IgD-negative memory B cell (primary cell): Measurements from ENCODE around the gene CARMIL1. TPM values are rescaled to one million over a fixed set of nuclear protein-coding genes. Genes with fewer than 3 reads are reported as not detected.
A peak's percentile ranks its signal among the peaks of the same experiment; 100 is the strongest.

Source experiments
- H3K27ac Mint-ChIP-seq, 3 donors: one replicate each; pipeline ENCODE4 v1.8.0; 2020 to 2022; ENCODE audit warnings: mild to moderate bottlenecking in 3 of 3, mixed read lengths in 3 of 3, moderate library complexity in 1 of 3
- H3K27me3 Mint-ChIP-seq: one replicate; pipeline ENCODE4 v1.8.0; 2021; ENCODE audit warnings: mixed read lengths
- H3K36me3 Mint-ChIP-seq: one replicate; pipeline ENCODE4 v1.8.0; 2020; ENCODE audit warnings: mild to moderate bottlenecking, mixed read lengths
- H3K4me1 Mint-ChIP-seq, 3 donors: one replicate each; pipeline ENCODE4 v1.8.0; 2020 to 2022; ENCODE audit warnings: mixed read lengths in 3 of 3, mild to moderate bottlenecking in 1 of 3
- H3K4me3 Mint-ChIP-seq, 4 donors: one replicate each; pipeline ENCODE4 v1.8.0; 2020 to 2022; ENCODE audit warnings: mild to moderate bottlenecking in 4 of 4, mixed read lengths in 4 of 4, moderate library complexity in 3 of 4
- H3K9me3 Mint-ChIP-seq, 3 donors: one replicate each; pipeline ENCODE4 v1.8.0; 2020 to 2021; ENCODE audit warnings: mixed read lengths in 3 of 3, mild to moderate bottlenecking in 1 of 3
- polyA plus RNA-seq: library from polyadenylated mRNA; unstranded; fragments of 300-500 nt; fragmentation: Illumina TruSeq; gene quantifications from one replicate; pipeline ENCODE4 v1.2.3, GENCODE V29; 2021

The CARMIL1 gene
- polyA plus RNA-seq, 1 donor from 2014 or later = 1.1 TPM

GRCh38 chr6:25619217-25619616 is 340.0 kb downstream of the CARMIL1 start:
- no peak overlapping the region for H3K27ac Mint-ChIP-seq

GRCh38 chr6:25620391-25620790 is 341.2 kb downstream of the CARMIL1 start:
- Mint-ChIP-seq H3K9me3 (no peaks in the 10 kb centered on the region), H3K27ac (no peak overlapping the region), H3K27me3 (peaks cover 6% of the 10 kb centered on the region), H3K36me3 (no peaks in the 10 kb centered on the region), H3K4me3 (no peak overlapping the region), H3K4me1 (peaks cover 6 to 12% (median 9%) of the 10 kb centered on the region in 3 donors)

More at GRCh38 chr6:25619217-25619616, 340.0 kb downstream of the CARMIL1 start:
- peaks cover 6 to 12% (median 9%) of the 10 kb centered on the region in 3 donors for H3K4me1 Mint-ChIP-seq
- no peaks in the 10 kb centered on the region for H3K9me3 Mint-ChIP-seq
- peaks cover 9% of the 10 kb centered on the region for H3K27me3 Mint-ChIP-seq
- H3K4me3 Mint-ChIP-seq = no peak overlapping the region
- no peaks in the 10 kb centered on the region for H3K36me3 Mint-ChIP-seq

- Mint-ChIP-seq H3K36me3 (no peaks in the 10 kb centered on the region), H3K4me1 (peaks cover 3 to 9% (median 5%) of the 10 kb centered on the region in 3 donors), H3K4me3 (no peak overlapping the region), H3K27me3 (peaks cover 10% of the 10 kb centered on the region), H3K9me3 (no peaks in the 10 kb centered on the region), H3K27ac (no peak overlapping the region)
Observed at GRCh38 chr6:25623065-25623464, 343.9 kb downstream of the CARMIL1 start.

- Mint-ChIP-seq H3K27me3 (peaks cover 10% of the 10 kb centered on the region), H3K4me3 (no peak overlapping the region), H3K4me1 (peaks cover 0 to 6% (median 2%) of the 10 kb centered on the region in 3 donors), H3K27ac (no peak overlapping the region), H3K9me3 (no peaks in the 10 kb centered on the region), H3K36me3 (no peaks in the 10 kb centered on the region)
Observed at GRCh38 chr6:25623879-25624278, 344.7 kb downstream of the CARMIL1 start.

- Mint-ChIP-seq H3K27ac (no peak overlapping the region), H3K4me1 (no peaks in the 10 kb centered on the region), H3K9me3 (no peaks in the 10 kb centered on the region), H3K36me3 (peaks cover 2% of the 10 kb centered on the region), H3K27me3 (peaks cover 12% of the 10 kb centered on the region), H3K4me3 (no peak overlapping the region)
Observed at GRCh38 chr6:25627001-25627400, 347.8 kb downstream of the CARMIL1 start.

- Mint-ChIP-seq H3K9me3 (no peaks in the 10 kb centered on the region), H3K36me3 (peaks cover 2% of the 10 kb centered on the region), H3K4me1 (no peaks in the 10 kb centered on the region), H3K27ac (no peak overlapping the region), H3K27me3 (peaks cover 12% of the 10 kb centered on the region), H3K4me3 (no peak overlapping the region)
Observed at GRCh38 chr6:25628471-25629197, 349.5 kb downstream of the CARMIL1 start.

- no peaks in the 10 kb centered on the region for H3K9me3 Mint-ChIP-seq
Observed at GRCh38 chr6:25629198-25629576, 350.0 kb downstream of the CARMIL1 start.

GRCh38 chr6:25630508-25631278 is 351.5 kb downstream of the CARMIL1 start:
- no peaks in the 10 kb centered on the region for H3K4me1 Mint-ChIP-seq
- no peak overlapping the region for H3K27ac Mint-ChIP-seq
- H3K27me3 Mint-ChIP-seq = peaks cover 12% of the 10 kb centered on the region
- H3K4me3 Mint-ChIP-seq = no peak overlapping the region
- H3K9me3 Mint-ChIP-seq = no peaks in the 10 kb centered on the region
- H3K36me3 Mint-ChIP-seq = peaks cover 2% of the 10 kb centered on the region

More at GRCh38 chr6:25629198-25629576, 350.0 kb downstream of the CARMIL1 start:
- H3K4me3 Mint-ChIP-seq = peak overlapping the region in 1 of 4 donors; percentile 1
- H3K4me1 Mint-ChIP-seq = no peaks in the 10 kb centered on the region
- no peak overlapping the region for H3K27ac Mint-ChIP-seq
- peaks cover 2% of the 10 kb centered on the region for H3K36me3 Mint-ChIP-seq
- H3K27me3 Mint-ChIP-seq = peaks cover 12% of the 10 kb centered on the region

- Mint-ChIP-seq H3K4me3 (no peak overlapping the region), H3K9me3 (peaks cover 0 to 4% (median 3%) of the 10 kb centered on the region in 3 donors), H3K27me3 (peaks cover 11% of the 10 kb centered on the region), H3K4me1 (no peaks in the 10 kb centered on the region), H3K36me3 (no peaks in the 10 kb centered on the region), H3K27ac (no peak overlapping the region)
Observed at GRCh38 chr6:25635886-25636317, 356.7 kb downstream of the CARMIL1 start.

GRCh38 chr6:25637211-25637610 is 358.0 kb downstream of the CARMIL1 start:
- Mint-ChIP-seq H3K27me3 (peaks cover 14% of the 10 kb centered on the region), H3K36me3 (no peaks in the 10 kb centered on the region), H3K4me3 (no peak overlapping the region), H3K9me3 (peaks cover 0 to 11% (median 3%) of the 10 kb centered on the region in 3 donors), H3K4me1 (no peaks in the 10 kb centered on the region), H3K27ac (no peak overlapping the region)

- Mint-ChIP-seq H3K9me3 (peaks cover 0 to 11% (median 3%) of the 10 kb centered on the region in 3 donors), H3K4me1 (no peaks in the 10 kb centered on the region), H3K27me3 (peaks cover 15% of the 10 kb centered on the region), H3K4me3 (no peak overlapping the region), H3K36me3 (no peaks in the 10 kb centered on the region), H3K27ac (no peak overlapping the region)
Observed at GRCh38 chr6:25637960-25638434, 358.8 kb downstream of the CARMIL1 start.

GRCh38 chr6:25639653-25640052 is 360.5 kb downstream of the CARMIL1 start:
- H3K27me3 Mint-ChIP-seq = peaks cover 21% of the 10 kb centered on the region
- no peaks in the 10 kb centered on the region for H3K4me1 Mint-ChIP-seq
- no peaks in the 10 kb centered on the region for H3K36me3 Mint-ChIP-seq
- peaks cover 0 to 11% (median 3%) of the 10 kb centered on the region in 3 donors for H3K9me3 Mint-ChIP-seq
- no peak overlapping the region for H3K27ac Mint-ChIP-seq
- H3K4me3 Mint-ChIP-seq = peak overlapping the region in 1 of 4 donors; percentile 3

- Mint-ChIP-seq H3K4me3 (no peak overlapping the region), H3K36me3 (no peaks in the 10 kb centered on the region), H3K4me1 (no peaks in the 10 kb centered on the region), H3K27ac (no peak overlapping the region), H3K9me3 (peaks cover 0 to 11% (median 3%) of the 10 kb centered on the region in 3 donors), H3K27me3 (peaks cover 22% of the 10 kb centered on the region)
Observed at GRCh38 chr6:25640446-25640845, 361.3 kb downstream of the CARMIL1 start.

GRCh38 chr6:25640891-25641290 is 361.7 kb downstream of the CARMIL1 start:
- H3K4me3 Mint-ChIP-seq = no peak overlapping the region
- no peaks in the 10 kb centered on the region for H3K4me1 Mint-ChIP-seq
- peaks cover 25% of the 10 kb centered on the region for H3K27me3 Mint-ChIP-seq

GRCh38 chr6:25641377-25641776 is 362.2 kb downstream of the CARMIL1 start:
- Mint-ChIP-seq H3K27me3 (peaks cover 27% of the 10 kb centered on the region), H3K36me3 (no peaks in the 10 kb centered on the region), H3K27ac (no peak overlapping the region), H3K9me3 (peaks cover 0 to 11% (median 3%) of the 10 kb centered on the region in 3 donors), H3K4me3 (no peak overlapping the region), H3K4me1 (no peaks in the 10 kb centered on the region)

More at GRCh38 chr6:25640891-25641290, 361.7 kb downstream of the CARMIL1 start:
- Mint-ChIP-seq H3K36me3 (no peaks in the 10 kb centered on the region), H3K9me3 (peaks cover 0 to 11% (median 3%) of the 10 kb centered on the region in 3 donors), H3K27ac (no peak overlapping the region)
